IPS DF 6.9 (cell line): ENCODE results near the gene RHNO1.

Source experiments
- DNase-seq: peaks from one replicate; pipeline ENCODE4 v3.0.0-alpha.2; 2013; ENCODE audit warnings: low read depth, low spot score
- H3K27ac ChIP-seq: one replicate; pipeline ENCODE4 v1.5.1; 2013; ENCODE audit warnings: low read length, control low read depth
- H3K27me3 ChIP-seq: 2 replicates; pipeline ENCODE4 v1.6.1; 2013; ENCODE audit warnings: mild to moderate bottlenecking, low read length; ENCODE audit not compliant: control insufficient read depth, insufficient read depth
- H3K36me3 ChIP-seq: 2 replicates; pipeline ENCODE4 v1.6.1; 2013; ENCODE audit warnings: low read length; ENCODE audit not compliant: control insufficient read depth, insufficient read depth
- H3K4me1 ChIP-seq: 2 replicates; pipeline ENCODE4 v1.6.1; 2013; ENCODE audit warnings: low read length; ENCODE audit not compliant: control insufficient read depth, insufficient read depth
- H3K4me3 ChIP-seq: 2 replicates; pipeline ENCODE4 v1.5.1; 2013; ENCODE audit warnings: mild to moderate bottlenecking, low read length
- H3K9me3 ChIP-seq: 2 replicates; pipeline ENCODE4 v1.6.1; 2013; ENCODE audit warnings: low read length, inconsistent platforms; ENCODE audit not compliant: control insufficient read depth, insufficient read depth
- WGBS: extraction: QIAGEN DNeasy Blood & Tissue Kit; methylation state at CpG from one replicate; pipeline ENCODE4 v1.1.7; 2013; ENCODE audit warnings: mixed read lengths, missing lambda C conversion rate; ENCODE audit not compliant: insufficient read length, insufficient coverage; 5-methylcytosine and 5-hydroxymethylcytosine counted together

Gene RHNO1, protein sequence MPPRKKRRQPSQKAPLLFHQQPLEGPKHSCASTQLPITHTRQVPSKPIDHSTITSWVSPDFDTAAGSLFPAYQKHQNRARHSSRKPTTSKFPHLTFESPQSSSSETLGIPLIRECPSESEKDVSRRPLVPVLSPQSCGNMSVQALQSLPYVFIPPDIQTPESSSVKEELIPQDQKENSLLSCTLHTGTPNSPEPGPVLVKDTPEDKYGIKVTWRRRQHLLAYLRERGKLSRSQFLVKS

DNA sequence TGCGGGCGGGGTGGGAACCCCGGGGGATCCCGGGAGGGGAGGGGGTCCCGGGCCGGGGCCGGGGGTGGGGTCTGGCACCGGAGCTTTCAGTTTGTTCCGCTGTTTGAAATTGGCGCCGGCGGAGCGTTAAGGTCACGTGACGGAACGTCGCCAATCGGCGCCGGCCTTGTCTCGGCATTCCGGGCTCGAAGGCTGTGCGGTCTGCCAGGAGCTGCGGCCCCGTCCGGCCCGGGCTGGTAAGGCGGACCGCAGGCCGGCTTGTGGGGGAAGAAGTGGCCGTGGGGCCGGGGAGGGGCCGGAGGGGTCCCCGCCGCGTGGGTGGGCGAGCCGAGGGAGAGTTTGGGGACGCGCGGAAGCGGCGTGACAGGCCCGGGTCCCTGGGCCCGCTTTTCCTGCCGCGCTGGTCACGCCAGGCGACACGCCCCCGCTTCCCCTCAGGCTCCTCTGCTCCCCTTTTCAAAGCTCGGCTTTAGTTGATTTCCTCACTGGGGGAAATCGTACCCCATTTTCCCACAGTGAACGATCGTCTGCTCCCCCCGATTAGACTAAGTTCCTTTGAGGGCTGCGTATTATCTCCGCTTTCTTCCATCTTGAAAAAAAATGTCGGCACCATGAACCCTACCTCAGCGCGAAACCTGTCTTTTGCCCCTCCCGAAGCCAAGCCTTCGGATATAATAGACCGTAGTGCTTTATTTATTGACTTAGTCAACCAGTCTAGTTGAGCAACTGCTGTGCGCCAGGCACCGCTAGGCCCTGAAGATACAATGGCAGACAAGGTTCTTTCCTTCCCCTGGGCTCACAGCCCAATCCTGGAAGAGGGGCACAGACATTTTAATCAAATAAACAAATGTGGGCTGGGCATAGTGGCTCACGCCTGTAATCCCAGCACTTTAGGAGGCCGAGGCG, at the start of gene RHNO1, which contains the start of gene FOXM1:
Gene RHNO1, plus strand, starts transcription at position 177 of the 906 bp plus-strand sequence. CDS start 8,144 bp downstream, outside the sequence.
Gene FOXM1, minus strand, starts transcription at position 128 of the 906 bp plus-strand sequence. CDS start 2,696 bp downstream, outside the sequence.
- peak; percentile 72 for DNase-seq
- peak within 1 kb of the TSS; percentile 95 for H3K4me3 ChIP-seq
- H3K36me3 ChIP-seq: peaks cover 8% of the 10 kb centered on the region
- H3K27ac ChIP-seq: no peak within 1 kb of the TSS
- no peaks in the 10 kb centered on the region for H3K9me3 ChIP-seq
- no peaks in the 10 kb centered on the region for H3K4me1 ChIP-seq
- no peaks in the 10 kb centered on the region for H3K27me3 ChIP-seq
- no CpG with 5 or more reads among the region's 70 CpGs for WGBS

DNA sequence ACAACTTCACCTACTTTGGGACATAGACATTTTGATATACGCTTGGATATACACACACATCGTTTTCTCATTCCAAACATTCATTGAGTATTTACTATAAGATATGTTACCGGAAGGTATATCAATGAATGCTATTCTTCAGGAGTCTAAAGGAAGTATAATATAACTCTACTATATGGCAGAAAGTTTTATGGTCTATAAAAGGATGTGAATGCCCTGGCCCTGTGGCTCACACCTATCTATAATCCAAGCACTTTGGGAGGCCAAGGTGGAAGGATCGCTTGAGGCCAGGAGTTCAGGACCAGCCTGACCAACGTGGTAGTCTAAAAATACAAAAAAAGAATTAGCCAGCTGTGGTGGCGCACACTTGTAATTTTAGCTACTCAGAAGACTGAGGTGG, 47.7 kb upstream of the RHNO1 start:
- H3K4me1 ChIP-seq: no peaks in the 10 kb centered on the region
- no peak overlapping the region for H3K4me3 ChIP-seq
- no peaks in the 10 kb centered on the region for H3K27me3 ChIP-seq
- H3K36me3 ChIP-seq: peaks cover 11% of the 10 kb centered on the region; the same call in 1 of the 2 replicates
- no peaks in the 10 kb centered on the region for H3K9me3 ChIP-seq
- no peak overlapping the region for H3K27ac ChIP-seq
- no peak for DNase-seq
- no CpG with 5 or more reads among the region's 6 CpGs for WGBS

DNA sequence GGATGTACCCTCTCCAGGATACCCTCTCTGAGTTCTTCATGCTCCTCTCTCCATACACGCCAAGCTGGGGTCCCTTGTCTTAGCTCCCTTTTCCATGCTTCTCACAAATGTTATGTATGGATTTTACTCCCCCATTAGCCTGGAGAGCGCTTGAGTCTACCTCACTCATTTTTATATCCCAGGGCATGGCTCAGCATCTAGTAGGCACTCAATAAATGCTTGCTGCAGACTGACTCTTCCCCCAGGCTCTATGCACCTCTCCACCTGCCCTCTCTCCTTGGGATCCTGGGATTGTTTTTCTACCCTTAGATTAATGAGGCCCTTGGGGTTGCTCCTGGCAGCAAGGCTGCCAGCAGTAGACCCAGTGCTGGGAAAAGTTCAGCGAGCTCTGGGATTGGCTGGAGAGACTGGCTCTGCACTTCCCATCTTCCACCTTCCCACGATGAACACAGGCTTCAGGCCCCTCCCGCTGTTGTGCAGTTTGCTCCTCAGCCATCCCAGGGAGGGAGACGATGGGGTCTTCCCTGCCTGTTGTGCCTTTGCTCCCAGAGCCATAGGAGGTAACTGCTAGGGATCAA, 44.4 kb upstream of the RHNO1 start:
- H3K4me1 ChIP-seq: peaks cover 6% of the 10 kb centered on the region; the same call in 1 of the 2 replicates
- H3K36me3 ChIP-seq: peaks cover 2% of the 10 kb centered on the region; the same call in 1 of the 2 replicates
- no peaks in the 10 kb centered on the region for H3K27me3 ChIP-seq
- H3K4me3 ChIP-seq: no peak overlapping the region
- no CpG with 5 or more reads among the region's 6 CpGs for WGBS
- no peaks in the 10 kb centered on the region for H3K9me3 ChIP-seq
- no peak for DNase-seq
- H3K27ac ChIP-seq: no peak overlapping the region

DNA sequence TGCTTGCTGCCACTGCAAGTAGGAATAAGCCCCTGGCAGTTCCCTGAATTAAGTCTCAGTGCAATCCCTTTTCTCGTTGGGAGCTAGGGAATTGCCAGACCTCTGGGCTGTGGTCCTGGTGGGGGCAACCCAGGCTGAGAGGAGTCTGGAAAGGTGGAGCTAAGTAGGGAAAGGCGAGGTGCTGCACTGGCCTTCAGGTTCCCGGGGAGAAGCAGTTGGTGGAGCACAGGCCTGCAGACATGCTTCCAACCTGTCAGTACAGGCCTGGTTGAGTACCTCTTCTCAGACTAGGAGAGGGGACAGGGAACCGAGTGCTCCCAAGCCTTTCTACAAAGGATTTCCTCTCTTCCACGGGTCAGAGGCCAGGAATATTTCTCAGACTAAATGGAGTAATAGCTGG, 43.7 kb upstream of the RHNO1 start:
- Histone ChIP-seq H3K36me3 (no peaks in the 10 kb centered on the region), H3K27me3 (no peaks in the 10 kb centered on the region), H3K4me3 (no peak overlapping the region), H3K4me1 (peaks cover 6% of the 10 kb centered on the region; the same call in 1 of the 2 replicates), H3K27ac (no peak overlapping the region), H3K9me3 (no peaks in the 10 kb centered on the region)
- no CpG with 5 or more reads among the region's 5 CpGs for WGBS
- no peak for DNase-seq

DNA sequence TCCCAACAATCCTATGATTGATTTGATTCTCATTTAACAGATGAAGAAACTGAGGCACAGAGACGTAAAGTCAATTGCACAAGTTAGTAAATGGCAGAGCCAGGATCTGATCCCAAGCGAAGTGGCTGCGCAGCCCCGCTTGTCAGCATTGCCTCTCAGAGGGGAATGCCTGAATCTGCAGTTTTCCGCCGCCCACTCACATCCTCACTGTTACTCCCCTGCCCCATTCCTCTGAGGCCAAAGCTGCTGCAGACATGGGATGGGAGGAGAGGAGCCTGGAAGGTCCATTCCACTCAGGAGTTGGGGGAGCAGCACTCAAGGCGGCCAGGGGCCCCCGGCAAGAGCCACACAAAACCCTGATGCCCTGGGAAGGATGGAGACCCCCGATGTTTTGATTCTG, 43.2 kb upstream of the RHNO1 start:
- Histone ChIP-seq H3K27ac (no peak overlapping the region), H3K4me3 (no peak overlapping the region), H3K9me3 (no peaks in the 10 kb centered on the region), H3K4me1 (peaks cover 6% of the 10 kb centered on the region; the same call in 1 of the 2 replicates), H3K36me3 (no peaks in the 10 kb centered on the region), H3K27me3 (no peaks in the 10 kb centered on the region)
- no peak for DNase-seq
- no CpG with 5 or more reads among the region's 9 CpGs for WGBS

DNA sequence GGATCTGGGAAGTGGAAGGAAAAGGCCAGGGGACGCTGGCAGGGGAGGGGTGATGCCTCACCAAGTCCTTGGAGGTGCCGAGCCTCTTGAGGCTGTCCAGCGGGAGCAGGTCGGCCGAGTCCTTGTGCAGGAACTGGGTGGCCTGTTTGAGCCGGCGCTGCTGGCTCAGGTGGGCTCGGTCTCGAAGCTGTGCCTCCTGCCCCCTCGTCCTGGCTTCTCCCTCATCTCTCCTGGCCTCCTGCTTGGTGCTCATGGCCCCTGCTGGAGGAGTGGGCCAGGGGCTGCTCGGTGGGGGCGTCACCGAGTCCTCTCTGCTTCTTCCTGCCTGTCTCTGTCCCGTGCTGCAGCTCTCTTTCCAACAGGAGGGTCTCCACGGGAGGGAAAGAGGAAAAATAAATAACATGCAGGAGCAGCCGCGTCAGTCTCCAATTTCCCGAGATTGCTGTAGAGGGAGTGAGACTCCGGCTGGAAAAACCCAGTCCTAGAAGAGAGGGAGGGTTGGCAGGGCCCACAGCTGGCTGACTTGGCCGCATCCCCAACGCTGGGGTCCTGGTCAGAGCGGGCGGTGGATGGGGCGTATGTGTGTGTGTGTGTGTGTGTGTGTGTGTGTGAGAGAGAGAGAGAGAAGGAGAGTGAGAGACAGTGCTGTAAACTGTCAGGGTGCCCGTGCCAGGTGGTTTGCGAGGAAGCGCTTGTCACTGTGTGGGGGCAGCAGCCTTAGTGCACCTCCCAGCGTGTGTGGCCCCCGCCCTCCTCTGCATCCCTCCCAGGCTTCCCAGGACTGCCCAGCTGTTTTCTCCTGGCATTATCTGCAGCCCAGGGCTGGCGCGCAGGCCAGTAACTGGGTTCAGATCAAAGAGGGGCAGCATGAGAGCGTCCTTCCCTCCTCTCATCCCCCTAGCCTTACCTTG, 42.2 kb upstream of the RHNO1 start, which contains the start of gene NRIP2:
Gene NRIP2, minus strand, starts transcription at position 455 of the 911 bp plus-strand sequence. Its CDS starts 52 bp downstream, at position 403.
- H3K4me3 ChIP-seq: no peak within 1 kb of the TSS
- H3K9me3 ChIP-seq: no peaks in the 10 kb centered on the region
- H3K27me3 ChIP-seq: no peaks in the 10 kb centered on the region
- no CpG with 5 or more reads among the region's 32 CpGs for WGBS
- H3K27ac ChIP-seq: no peak within 1 kb of the TSS
- H3K36me3 ChIP-seq: no peaks in the 10 kb centered on the region
- peaks cover 6% of the 10 kb centered on the region; the same call in 1 of the 2 replicates for H3K4me1 ChIP-seq
- no peak for DNase-seq

DNA sequence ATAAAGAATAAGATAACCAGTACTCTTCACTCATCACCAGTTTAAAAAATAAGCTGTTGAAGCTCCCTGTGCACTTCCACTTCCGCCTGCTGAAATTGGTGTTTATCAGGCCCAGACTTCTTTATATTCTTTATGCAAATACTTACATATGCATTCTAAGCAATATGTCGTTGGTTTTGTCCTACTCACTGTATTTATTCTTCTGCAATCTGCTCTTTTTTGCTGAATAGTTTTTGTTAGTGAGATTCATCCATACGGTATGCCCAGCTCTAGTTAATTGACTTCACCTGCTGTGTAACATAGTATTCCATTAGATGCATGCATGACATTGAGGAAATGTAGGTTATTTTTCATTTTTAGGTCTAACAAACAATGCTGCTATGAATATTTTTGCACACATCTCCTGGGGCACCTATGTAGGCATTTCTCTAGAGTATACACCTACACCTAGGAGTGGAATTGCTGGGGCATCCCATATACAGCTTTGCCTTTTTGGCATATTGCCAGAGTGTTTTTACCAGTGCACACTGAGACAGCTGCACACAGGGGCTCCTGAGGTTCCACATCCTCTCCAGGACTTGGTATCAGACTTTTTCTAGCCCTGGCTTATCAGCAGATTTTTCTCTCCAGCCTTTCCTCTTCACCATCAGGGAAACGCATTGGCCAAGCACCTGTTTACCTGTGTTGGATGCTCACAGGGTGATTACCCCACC, 41.2 kb upstream of the RHNO1 start:
- H3K9me3 ChIP-seq: no peaks in the 10 kb centered on the region
- no CpG with 5 or more reads among the region's 4 CpGs for WGBS
- H3K4me1 ChIP-seq: peaks cover 6% of the 10 kb centered on the region; the same call in 1 of the 2 replicates
- no peaks in the 10 kb centered on the region for H3K36me3 ChIP-seq
- DNase-seq: no peak
- no peaks in the 10 kb centered on the region for H3K27me3 ChIP-seq
- H3K27ac ChIP-seq: no peak overlapping the region
- H3K4me3 ChIP-seq: no peak overlapping the region

DNA sequence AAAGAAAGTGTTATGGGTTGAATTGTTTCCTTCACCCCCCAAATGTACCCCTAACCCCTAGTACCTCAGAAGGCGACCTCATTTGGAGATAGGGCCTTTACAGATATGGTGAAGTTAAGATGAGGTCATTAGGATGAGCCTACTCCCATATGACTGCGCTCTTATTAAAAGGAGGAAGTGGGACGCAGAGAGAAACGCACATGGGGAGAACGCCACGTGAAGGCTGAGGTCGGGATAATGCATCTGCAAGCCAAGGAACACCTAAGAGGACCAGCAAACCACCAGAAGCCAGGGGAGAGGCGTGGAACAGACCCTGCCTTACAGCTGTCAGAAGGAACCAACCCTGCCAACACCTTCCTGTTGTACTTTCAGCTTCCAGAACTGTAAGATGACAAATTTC, 40.4 kb upstream of the RHNO1 start:
- Histone ChIP-seq H3K9me3 (no peaks in the 10 kb centered on the region), H3K4me3 (no peak overlapping the region), H3K27me3 (no peaks in the 10 kb centered on the region), H3K36me3 (no peaks in the 10 kb centered on the region), H3K27ac (no peak overlapping the region), H3K4me1 (peaks cover 6% of the 10 kb centered on the region; the same call in 1 of the 2 replicates)
- DNase-seq: no peak
- no CpG with 5 or more reads among the region's 8 CpGs for whole genome bisulfite sequencing

DNA sequence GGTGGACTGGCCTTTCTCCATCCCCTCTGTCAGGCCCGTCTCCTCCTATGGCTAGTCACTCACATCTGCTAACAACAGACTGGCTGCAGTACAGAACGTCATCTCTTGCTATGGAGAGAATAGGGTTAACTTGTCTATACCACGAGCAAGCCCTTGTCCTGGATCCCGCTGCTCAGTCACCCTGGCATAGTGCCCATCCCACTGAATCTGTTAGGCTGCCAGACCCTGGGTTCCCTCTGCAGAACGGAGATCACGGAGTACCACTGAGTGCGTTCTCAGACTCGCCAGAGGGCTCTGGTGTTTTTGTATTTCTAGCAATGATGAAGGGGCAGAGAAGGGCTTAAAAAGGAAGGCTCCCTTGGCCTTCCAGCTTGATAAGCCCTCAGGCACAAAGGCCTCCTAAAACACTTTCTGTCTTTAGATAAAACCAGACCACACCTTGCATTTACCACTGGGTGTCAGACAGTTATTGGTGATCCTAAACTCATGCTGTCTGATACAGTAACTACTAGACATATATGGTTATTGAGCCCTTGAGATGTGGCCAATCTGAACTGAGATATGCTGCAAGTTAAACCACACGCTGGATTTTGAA, 35.9 kb upstream of the RHNO1 start:
- WGBS: no CpG with 5 or more reads among the region's 9 CpGs
- Histone ChIP-seq H3K27ac (no peak overlapping the region), H3K27me3 (no peaks in the 10 kb centered on the region), H3K9me3 (no peaks in the 10 kb centered on the region), H3K36me3 (no peaks in the 10 kb centered on the region), H3K4me3 (no peak overlapping the region), H3K4me1 (no peaks in the 10 kb centered on the region)
- no peak for DNase-seq
